Measurements from ENCODE around the gene MED26. TPM values are rescaled to one million over a fixed set of nuclear protein-coding genes. Genes with fewer than 3 reads are reported as not detected.

MED26 gene
- total and polyA plus RNA-seq, 9 of the 15 experiments (the other 6 are each of a cell fraction or from before 2014, with no cell fraction given): 0.71 to 15.1 (median 6.2) TPM

DNA sequence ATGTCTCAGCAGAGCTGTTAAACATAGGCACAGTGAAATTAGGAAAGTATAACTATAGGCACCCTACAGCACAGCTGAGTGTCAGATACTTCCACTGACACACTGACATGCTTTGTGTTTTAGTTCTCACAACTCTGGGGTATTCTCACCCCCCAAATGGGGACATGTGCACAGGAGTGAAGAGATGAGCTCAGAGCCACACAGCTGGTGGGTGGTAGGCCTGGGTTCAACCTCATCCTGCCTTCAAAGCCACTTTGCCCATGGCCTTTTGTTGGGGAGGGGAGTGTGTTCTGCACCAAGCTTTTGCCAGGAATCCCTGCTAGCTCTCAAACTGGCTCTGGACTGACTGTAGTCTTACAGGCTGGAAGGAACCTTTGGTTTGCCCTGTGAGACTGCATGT lies 54.1 kb downstream of the MED26 start (continued):
- TF ChIP-seq, protein P1, sequence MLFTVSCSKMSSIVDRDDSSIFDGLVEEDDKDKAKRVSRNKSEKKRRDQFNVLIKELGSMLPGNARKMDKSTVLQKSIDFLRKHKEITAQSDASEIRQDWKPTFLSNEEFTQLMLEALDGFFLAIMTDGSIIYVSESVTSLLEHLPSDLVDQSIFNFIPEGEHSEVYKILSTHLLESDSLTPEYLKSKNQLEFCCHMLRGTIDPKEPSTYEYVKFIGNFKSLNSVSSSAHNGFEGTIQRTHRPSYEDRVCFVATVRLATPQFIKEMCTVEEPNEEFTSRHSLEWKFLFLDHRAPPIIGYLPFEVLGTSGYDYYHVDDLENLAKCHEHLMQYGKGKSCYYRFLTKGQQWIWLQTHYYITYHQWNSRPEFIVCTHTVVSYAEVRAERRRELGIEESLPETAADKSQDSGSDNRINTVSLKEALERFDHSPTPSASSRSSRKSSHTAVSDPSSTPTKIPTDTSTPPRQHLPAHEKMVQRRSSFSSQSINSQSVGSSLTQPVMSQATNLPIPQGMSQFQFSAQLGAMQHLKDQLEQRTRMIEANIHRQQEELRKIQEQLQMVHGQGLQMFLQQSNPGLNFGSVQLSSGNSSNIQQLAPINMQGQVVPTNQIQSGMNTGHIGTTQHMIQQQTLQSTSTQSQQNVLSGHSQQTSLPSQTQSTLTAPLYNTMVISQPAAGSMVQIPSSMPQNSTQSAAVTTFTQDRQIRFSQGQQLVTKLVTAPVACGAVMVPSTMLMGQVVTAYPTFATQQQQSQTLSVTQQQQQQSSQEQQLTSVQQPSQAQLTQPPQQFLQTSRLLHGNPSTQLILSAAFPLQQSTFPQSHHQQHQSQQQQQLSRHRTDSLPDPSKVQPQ (CRISPR knock-in tag; IDR thresholded peaks at IDR 0.05; ENCODE audit: borderline replicate concordance): no peak
- TF ChIP-seq, protein P2, sequence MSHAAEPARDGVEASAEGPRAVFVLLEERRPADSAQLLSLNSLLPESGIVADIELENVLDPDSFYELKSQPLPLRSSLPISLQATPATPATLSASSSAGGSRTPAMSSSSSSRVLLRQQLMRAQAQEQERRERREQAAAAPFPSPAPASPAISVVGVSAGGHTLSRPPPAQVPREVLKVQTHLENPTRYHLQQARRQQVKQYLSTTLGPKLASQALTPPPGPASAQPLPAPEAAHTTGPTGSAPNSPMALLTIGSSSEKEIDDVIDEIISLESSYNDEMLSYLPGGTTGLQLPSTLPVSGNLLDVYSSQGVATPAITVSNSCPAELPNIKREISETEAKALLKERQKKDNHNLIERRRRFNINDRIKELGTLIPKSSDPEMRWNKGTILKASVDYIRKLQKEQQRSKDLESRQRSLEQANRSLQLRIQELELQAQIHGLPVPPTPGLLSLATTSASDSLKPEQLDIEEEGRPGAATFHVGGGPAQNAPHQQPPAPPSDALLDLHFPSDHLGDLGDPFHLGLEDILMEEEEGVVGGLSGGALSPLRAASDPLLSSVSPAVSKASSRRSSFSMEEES (CRISPR knock-in tag; IDR thresholded peaks at IDR 0.05): no peak

GRCh38 chr19:16573296-16573695 lies 54.7 kb downstream of the MED26 start:
- H3K27ac ChIP-seq (ENCODE audit: extremely low read depth, low read depth, low read length): peak overlapping the region; percentile 75; the same call in 1 of the 3 replicates
- WGBS (ENCODE audit: insufficient coverage, low coverage, missing lambda C conversion rate): 27% methylated on average over 13 of the region's 13 CpGs
- peaks cover 83% of the 10 kb centered on the region for H3K79me2 ChIP-seq (ENCODE audit: control insufficient read depth, insufficient read depth, low read length)
- no peaks in the 10 kb centered on the region for H3K9me3 ChIP-seq (replicated peaks; ENCODE audit: control insufficient read depth, insufficient read depth, low read depth, low read length)
- FAIRE-seq: no peak
- peak overlapping the region; percentile 90 for H3K4me2 ChIP-seq (ENCODE audit: insufficient read depth, low read length)
- TF ChIP-seq ARID2 (IDR thresholded peaks at IDR 0.05) (no peak), EGR1 (conservative IDR thresholded peaks at IDR 0.05) (peak; percentile 22; the same call in 1 of the 2 replicates)
- peak overlapping the region; percentile 75 to 98 for H3K9ac ChIP-seq (ENCODE audit: insufficient read depth in 1 of 2, low read depth in 2 of 2, low read length in 2 of 2)
- H3K27me3 ChIP-seq (ENCODE audit: control insufficient read depth in 2 of 2, insufficient read depth in 2 of 2, low read length in 2 of 2): no peaks in the 10 kb centered on the region
- no peak overlapping the region for H2AFZ ChIP-seq (ENCODE audit: low read depth, low read length)
- peaks cover 70% of the 10 kb centered on the region for H3K36me3 ChIP-seq (ENCODE audit: control insufficient read depth, insufficient read depth, low read length)
- H3K4me1 ChIP-seq (replicated peaks in 1 of 2; ENCODE audit: control insufficient read depth in 2 of 2, insufficient read depth in 2 of 2, low read length in 2 of 2): peaks cover 22 to 37% of the 10 kb centered on the region in 2 experiments; a peak in 4 of 5 replicates
- 0 out of 2 replicates have a peak, but pooled peaks cover 10% of the 10 kb centered on the region for H4K20me1 ChIP-seq (replicated peaks; ENCODE audit: control insufficient read depth, insufficient read depth, low read length)
- in situ Hi-C loops (cut with MboI) (no loop called here), intact Hi-C loops (cut with micrococcal nuclease) (no loop called here)
- ChIA-PET POLR2A (interaction anchor here (0.8 to 2.3 kb wide), 10 partner anchors 8 to 56 kb away, joined by 3 to 11 read pairs (median 4); partner anchors contain the start of gene MED26), CTCF (ENCODE audit: low intra/inter-chr PET ratio) (no interaction called here)
- no peak for ATAC-seq
- peaks cover 4% of the 10 kb centered on the region for H3K9me1 ChIP-seq (ENCODE audit: control insufficient read depth, insufficient read depth, low read length)
- peak overlapping the region; percentile 60 for H3K4me3 ChIP-seq
- no peak for DNase-seq (ENCODE audit: extremely low read depth in 1 of 4, low spot score in 3 of 4)
- no TSS peak for BruUV-seq (replicated peaks)

All from K562 (cell line).